Measurements from ENCODE around the gene CHRNA3. TPM values are rescaled to one million over a fixed set of nuclear protein-coding genes. Genes with fewer than 3 reads are reported as not detected.
A peak's percentile ranks its signal among the peaks of the same experiment; 100 is the strongest.

CHRNA3 gene
- total RNA-seq, 1 donor from 2014 or later, result not detected

- peak; percentile 63 for ATAC-seq
- DNase-seq, result no peak
- intact Hi-C loops (cut with micrococcal nuclease), result no loop called here
Observed at GRCh38 chr15:78638658-78639314, 18.0 kb upstream of the CHRNA3 start.

DNA sequence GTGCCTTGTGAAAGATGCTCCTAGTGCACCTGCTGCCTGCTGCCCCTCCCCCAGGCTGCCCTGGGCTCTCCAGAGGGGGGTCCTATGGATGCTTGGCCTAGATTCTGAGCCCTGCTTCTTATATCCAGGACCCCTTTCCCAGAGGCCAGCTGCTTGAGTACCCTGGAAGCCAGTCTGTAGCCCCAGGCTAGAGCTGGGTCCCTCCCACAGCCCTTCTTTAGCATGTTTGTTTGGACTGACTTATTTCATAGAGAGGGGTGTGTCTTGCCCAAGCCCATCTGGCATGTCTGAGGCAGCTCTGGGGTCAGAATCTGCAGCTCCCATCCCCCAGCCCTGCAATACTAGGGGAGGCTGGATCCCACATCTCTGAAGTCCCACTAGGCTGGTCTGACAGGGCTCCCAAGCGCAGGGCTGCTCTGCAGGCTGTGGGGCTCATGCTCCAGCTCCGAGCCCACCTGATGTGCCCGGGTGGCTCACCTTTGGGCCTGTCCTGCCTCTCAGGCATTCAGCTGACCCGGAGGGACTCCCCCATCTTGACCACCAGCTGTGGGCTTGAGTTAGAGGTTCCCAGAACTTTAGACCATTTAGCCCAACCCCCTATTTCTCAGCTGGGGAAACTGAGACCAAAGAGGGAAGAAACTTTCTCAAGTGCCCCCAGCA lies 17.1 kb upstream of the CHRNA3 start:
- DNase-seq (no peak), ATAC-seq (no peak)
- intact Hi-C loops (cut with micrococcal nuclease), result no loop called here

DNA sequence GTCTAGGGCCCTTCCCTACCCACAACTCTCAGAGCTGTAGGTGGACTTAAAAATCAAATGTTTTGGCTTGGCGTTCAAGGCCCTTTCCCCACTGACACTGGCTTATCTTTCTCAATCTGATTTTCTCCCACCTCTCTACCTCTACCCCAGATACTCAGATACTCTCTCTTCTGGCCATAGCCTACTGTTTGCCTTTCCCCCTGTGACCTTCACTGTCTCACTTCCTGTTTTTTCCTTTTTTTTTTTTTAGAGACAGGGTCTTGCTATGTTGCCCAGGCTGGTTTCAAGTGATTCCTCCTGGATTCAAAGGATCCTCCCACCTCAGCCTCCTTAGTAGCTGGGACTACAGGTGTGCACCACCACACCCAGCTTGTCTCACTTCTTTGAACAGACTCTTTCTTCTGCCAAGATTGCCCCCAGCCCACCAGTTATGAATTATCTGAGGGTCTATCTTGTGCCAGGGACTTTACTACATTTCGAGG lies 15.6 kb upstream of the CHRNA3 start:
- no peak for DNase-seq
- intact Hi-C loops (cut with micrococcal nuclease), result no loop called here
- no peak for ATAC-seq

DNA sequence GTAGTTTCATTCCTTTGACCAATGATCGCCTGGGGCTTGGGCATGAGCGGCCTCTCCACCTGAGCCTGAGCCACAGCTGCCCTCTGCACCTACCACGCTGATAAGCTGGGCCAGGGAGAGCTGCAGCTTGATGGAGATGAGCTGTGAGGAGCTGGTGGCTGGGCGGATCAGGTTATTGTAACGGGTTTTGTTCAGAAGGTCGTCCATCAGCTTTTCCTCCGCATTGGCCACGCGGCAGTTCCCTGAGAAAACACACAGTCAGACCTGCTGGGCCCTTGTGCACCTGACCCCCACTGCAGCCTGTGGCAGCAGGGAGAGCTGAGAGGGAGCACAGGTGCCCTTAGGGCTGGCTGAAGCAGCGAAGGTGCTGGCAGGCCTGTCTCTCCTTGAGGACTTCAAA lies 14.6 kb upstream of the CHRNA3 start:
- DNase-seq (no peak), ATAC-seq (no peak)
- intact Hi-C loops (cut with micrococcal nuclease), result no loop called here

- ATAC-seq, result no peak
- intact Hi-C loops (cut with micrococcal nuclease), result no loop called here
- DNase-seq, result no peak
Observed at GRCh38 chr15:78634210-78635145, 13.7 kb upstream of the CHRNA3 start.

GRCh38 chr15:78633348-78633747 lies 12.6 kb upstream of the CHRNA3 start:
- no peak for DNase-seq
- intact Hi-C loops (cut with micrococcal nuclease), result no loop called here
- ATAC-seq, result no peak

GRCh38 chr15:78630886-78631633 lies 10.3 kb upstream of the CHRNA3 start:
- DNase-seq (no peak), ATAC-seq (no peak)
- intact Hi-C loops (cut with micrococcal nuclease), result no loop called here

DNA sequence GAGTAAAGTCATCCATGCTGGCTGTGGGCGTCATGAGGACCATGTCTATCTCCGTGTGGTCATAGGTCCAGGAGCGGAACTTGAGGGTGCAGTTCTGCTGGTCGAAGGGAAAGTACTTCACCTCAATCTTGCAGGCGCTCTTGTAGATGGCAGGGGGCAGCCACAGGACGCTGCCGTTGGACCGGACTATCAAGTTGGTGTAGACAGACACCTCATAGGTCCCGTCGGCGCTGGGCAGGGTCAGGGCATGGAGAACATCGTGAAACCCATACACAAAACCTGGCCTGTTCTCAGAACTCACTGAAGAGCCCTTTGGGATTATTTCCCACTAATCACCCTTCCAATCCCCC lies 8.9 kb upstream of the CHRNA3 start:
- DNase-seq, result no peak
- ATAC-seq, result no peak
- intact Hi-C loops (cut with micrococcal nuclease), result no loop called here

- intact Hi-C loops (cut with micrococcal nuclease), result no loop called here
- ATAC-seq (no peak), DNase-seq (no peak)
Observed at GRCh38 chr15:78629031-78629715, 8.4 kb upstream of the CHRNA3 start.

- DNase-seq, result no peak
- ATAC-seq, result no peak
- intact Hi-C loops (cut with micrococcal nuclease), result no loop called here
Observed at GRCh38 chr15:78628227-78628626, 7.4 kb upstream of the CHRNA3 start.

- intact Hi-C loops (cut with micrococcal nuclease), result no loop called here
- ATAC-seq (no peak), DNase-seq (no peak)
Observed at GRCh38 chr15:78627348-78627747, 6.6 kb upstream of the CHRNA3 start.

- ATAC-seq, result no peak
- DNase-seq, result no peak
- intact Hi-C loops (cut with micrococcal nuclease), result no loop called here
Observed at GRCh38 chr15:78626381-78626995, 5.7 kb upstream of the CHRNA3 start.

GRCh38 chr15:78625606-78626280 lies 4.9 kb upstream of the CHRNA3 start:
- no peak for ATAC-seq
- intact Hi-C loops (cut with micrococcal nuclease), result no loop called here
- no peak for DNase-seq

DNA sequence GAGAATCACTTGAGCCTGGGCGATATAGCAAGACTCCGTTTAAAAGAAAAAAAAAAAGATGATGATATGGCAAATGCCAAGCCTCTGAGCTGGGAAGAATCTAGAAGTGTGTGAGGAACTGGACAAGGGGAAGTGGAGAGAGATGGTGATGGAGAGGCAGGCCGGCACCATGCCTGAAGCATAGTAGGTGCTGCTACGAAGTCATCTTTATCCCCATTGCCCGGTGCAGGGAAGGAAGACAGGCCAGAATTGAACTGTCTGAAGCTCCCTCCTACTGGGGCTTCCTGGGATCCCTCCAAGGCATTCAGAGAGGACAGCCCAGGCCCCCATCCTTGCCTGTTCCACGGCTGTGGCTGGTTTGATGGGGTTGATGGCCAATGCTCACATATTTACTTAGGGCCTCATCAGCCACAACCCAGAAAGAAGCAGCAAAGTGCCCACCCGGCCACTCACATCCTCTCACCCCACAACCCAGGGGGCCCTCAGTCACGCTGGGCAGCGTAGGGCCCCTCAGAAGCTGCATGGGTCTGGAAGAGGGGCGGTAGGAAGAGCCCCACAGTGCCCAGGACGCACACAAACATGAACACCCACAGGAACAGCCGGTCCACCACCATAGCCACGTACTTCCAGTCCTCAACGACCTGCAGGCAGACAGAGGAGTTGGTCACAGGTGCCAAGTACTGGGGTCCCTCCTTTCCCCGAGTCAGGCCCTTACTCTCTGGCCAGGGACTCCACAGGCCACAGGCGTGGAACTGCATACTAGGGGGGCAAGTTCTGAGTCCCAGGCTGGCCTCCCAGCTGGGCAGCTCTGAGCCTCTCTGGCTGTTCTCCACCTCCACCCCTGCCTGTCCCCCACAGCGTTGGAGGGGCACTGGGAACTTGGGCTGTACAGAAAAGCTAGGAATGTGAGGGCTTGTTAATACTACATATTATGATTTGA lies 4.1 kb upstream of the CHRNA3 start:
- intact Hi-C loops (cut with micrococcal nuclease), result no loop called here
- DNase-seq, result no peak
- ATAC-seq, result no peak

GRCh38 chr15:78623786-78624497 lies 3.1 kb upstream of the CHRNA3 start:
- intact Hi-C loops (cut with micrococcal nuclease), result no loop called here
- no peak for ATAC-seq
- DNase-seq, result no peak

DNA sequence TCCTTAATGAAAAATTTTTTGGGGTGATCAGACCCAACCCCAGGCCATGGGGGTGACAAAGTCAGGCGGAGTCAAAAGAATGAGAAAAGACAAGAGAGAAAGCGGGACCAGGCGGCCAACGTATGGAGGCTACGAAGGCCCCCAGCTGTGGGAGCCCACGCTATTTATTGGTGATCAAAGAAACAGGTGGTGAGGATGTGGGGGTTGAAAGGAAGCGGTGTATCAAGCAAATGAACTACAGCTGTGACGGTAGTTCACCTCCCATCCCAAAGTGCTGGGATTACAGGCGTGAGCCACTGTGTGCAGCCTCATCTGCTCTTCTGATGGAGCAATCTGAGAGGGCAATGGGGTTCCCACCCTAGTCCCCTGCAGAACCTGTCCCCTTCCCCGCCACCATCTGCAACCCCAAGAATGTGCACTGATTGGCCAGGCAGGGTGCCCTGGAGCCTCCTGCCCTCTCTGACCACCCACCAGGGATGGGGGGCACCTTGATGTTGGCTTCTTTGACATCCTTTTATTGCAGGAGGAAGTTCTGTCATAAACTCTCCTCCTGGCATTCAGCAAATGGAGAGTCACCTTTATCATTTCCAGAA lies 1.1 kb upstream of the CHRNA3 start:
- intact Hi-C loops (cut with micrococcal nuclease), result no loop called here
- ATAC-seq (no peak), DNase-seq (no peak)

Measured in left ventricle myocardium superior (tissue), 1 donor.